ENCODE data around the gene EML1.

EML1 gene

GRCh38 chr14:99904506-99904905 is 111.3 kb downstream of the EML1 start:
- DNase-seq (ENCODE audit: low read depth), result no peak

- DNase-seq (ENCODE audit: low read depth), result no peak
These were observed 111.9 kb downstream of the EML1 start for GRCh38 chr14:99905121-99905520.

GRCh38 chr14:99907761-99908652 is 114.8 kb downstream of the EML1 start:
- DNase-seq (ENCODE audit: low read depth), result no peak

GRCh38 chr14:99908653-99909250 is 115.5 kb downstream of the EML1 start:
- DNase-seq (ENCODE audit: low read depth), result no peak

- DNase-seq (ENCODE audit: low read depth), result no peak
These were observed 116.4 kb downstream of the EML1 start for GRCh38 chr14:99909513-99910064.

- peak; percentile 87 for DNase-seq (ENCODE audit: low read depth)
These were observed 117.4 kb downstream of the EML1 start for GRCh38 chr14:99910337-99911309.

GRCh38 chr14:99915305-99916090 is 122.3 kb downstream of the EML1 start:
- DNase-seq (ENCODE audit: low read depth), result no peak

- no peak for DNase-seq (ENCODE audit: low read depth)
These were observed 122.8 kb downstream of the EML1 start for GRCh38 chr14:99916091-99916383.

GRCh38 chr14:99918781-99919180 is 125.6 kb downstream of the EML1 start:
- DNase-seq (ENCODE audit: low read depth), result no peak

- DNase-seq (ENCODE audit: low read depth), result no peak
These were observed 128.2 kb downstream of the EML1 start for GRCh38 chr14:99921425-99921824.

GRCh38 chr14:99924379-99924778 is 131.2 kb downstream of the EML1 start:
- no peak for DNase-seq (ENCODE audit: low read depth)

GRCh38 chr14:99925471-99925870 is 132.3 kb downstream of the EML1 start:
- no peak for DNase-seq (ENCODE audit: low read depth)

- DNase-seq (ENCODE audit: low read depth), result no peak
These were observed 135.8 kb downstream of the EML1 start for GRCh38 chr14:99928963-99929362.

- DNase-seq (ENCODE audit: low read depth), result no peak
These were observed 136.4 kb downstream of the EML1 start for GRCh38 chr14:99929601-99930000.

GRCh38 chr14:99930420-99931274 is 137.4 kb downstream of the EML1 start:
- no peak for DNase-seq (ENCODE audit: low read depth)

GRCh38 chr14:99931308-99931707 is 138.1 kb downstream of the EML1 start:
- DNase-seq (ENCODE audit: low read depth), result no peak

GRCh38 chr14:99936056-99936455 is 142.8 kb downstream of the EML1 start:
- DNase-seq (ENCODE audit: low read depth), result peak; percentile 9

GRCh38 chr14:99936738-99937474 is 143.7 kb downstream of the EML1 start:
- no peak for DNase-seq (ENCODE audit: low read depth)

- no peak for DNase-seq (ENCODE audit: low read depth)
These were observed 144.4 kb downstream of the EML1 start for GRCh38 chr14:99937475-99938244.
